Pericardium fibroblast (primary cell): ENCODE measurements around the gene NSMCE4A. TPM values are rescaled to one million over a fixed set of nuclear protein-coding genes. Genes with fewer than 3 reads are reported as not detected.

ENCODE experiments used
- total RNA-seq: library from RNA; depleted of rRNA; stranded (reverse); fragments of >200 nt; gene quantifications from 2 replicates; pipeline ENCODE4 v1.2.3, GENCODE V29; 2015

Gene NSMCE4A, protein sequence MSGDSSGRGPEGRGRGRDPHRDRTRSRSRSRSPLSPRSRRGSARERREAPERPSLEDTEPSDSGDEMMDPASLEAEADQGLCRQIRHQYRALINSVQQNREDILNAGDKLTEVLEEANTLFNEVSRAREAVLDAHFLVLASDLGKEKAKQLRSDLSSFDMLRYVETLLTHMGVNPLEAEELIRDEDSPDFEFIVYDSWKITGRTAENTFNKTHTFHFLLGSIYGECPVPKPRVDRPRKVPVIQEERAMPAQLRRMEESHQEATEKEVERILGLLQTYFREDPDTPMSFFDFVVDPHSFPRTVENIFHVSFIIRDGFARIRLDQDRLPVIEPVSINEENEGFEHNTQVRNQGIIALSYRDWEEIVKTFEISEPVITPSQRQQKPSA
- 17.5 and 25.1 TPM in 2 replicates for total RNA-seq

DNA sequence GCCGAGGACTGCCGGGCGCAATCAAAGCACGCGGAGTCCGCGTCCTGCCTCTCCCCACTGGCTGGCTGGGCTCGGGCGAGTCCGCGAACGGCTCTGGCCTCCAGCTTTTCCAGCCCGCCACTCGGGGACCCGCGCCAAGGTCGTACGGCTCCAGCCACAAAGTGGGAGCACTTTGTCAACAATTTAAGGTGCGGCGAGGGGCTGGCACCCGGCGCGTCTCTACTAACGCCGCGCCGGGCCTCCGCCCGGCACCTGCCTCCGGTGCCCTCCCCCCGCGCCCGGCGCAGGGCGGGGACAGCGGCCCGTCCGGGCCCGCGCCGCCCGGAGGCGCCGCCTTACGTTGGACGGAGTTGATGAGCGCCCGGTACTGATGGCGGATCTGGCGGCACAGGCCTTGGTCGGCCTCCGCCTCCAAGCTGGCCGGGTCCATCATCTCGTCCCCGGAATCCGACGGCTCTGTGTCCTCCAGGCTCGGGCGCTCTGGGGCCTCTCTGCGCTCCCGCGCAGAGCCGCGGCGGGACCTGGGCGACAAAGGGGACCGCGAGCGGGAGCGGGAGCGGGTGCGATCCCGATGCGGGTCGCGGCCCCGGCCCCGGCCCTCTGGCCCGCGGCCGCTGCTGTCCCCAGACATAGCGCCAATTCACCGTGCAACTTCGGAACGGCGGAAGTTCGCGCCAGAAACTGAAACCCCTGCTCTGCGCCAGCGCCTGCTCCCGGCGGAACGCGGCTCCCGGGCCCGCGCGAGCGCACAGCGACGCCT is at the start of gene NSMCE4A:
NSMCE4A (minus strand) TSS at position 683 of the 760 bp plus-strand sequence; CDS start at position 631, 52 bp downstream.

DNA sequence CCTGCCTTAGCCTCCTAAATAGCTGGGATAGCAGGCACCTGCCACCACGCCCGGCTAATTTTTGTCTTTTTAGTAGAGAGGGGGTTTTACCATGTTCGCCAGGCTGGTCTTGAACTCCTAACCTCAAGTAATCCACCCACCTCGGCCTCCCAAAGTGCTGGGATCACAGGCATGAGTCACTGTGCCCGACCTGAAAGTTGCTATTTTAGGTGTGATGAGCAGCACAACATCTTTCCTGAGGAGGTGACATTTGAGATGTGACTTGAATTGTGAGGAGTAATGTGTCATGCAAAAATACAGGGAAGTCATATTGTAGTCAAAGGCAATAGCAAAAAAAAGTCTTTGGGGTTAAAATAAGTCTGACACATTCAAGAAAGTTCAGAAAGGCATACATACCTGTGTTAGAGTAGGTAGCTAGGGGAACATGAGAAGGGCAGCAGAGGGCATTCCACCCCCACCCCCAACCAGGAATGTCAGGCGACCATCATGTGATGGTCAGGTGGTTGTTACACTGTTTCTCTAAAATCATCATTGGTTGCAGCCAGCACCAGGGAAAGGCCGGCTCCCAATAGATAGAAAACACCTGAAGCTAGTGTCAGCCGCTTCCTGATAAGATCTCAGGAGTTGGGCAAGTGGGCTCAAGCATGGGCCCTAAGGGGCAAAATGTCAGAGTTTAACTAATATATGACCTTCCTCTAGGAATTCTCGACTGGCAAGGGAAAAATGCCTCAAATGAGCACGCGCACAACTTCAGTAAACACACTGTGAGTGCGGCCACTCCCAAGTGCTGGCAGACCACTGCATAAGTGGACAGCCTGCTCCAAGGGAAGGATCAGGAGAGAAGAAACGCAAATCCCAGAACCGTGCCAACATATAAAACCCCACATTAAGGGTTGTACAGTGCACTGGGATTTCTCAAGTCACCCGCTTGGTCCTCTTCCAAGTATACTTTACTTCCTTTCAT is 13.6 kb upstream of the NSMCE4A start, which contains the start of gene TACC2:
TACC2 (plus strand) TSS at position 803 of the 964 bp plus-strand sequence. CDS start 32,819 bp downstream, outside the sequence.

DNA sequence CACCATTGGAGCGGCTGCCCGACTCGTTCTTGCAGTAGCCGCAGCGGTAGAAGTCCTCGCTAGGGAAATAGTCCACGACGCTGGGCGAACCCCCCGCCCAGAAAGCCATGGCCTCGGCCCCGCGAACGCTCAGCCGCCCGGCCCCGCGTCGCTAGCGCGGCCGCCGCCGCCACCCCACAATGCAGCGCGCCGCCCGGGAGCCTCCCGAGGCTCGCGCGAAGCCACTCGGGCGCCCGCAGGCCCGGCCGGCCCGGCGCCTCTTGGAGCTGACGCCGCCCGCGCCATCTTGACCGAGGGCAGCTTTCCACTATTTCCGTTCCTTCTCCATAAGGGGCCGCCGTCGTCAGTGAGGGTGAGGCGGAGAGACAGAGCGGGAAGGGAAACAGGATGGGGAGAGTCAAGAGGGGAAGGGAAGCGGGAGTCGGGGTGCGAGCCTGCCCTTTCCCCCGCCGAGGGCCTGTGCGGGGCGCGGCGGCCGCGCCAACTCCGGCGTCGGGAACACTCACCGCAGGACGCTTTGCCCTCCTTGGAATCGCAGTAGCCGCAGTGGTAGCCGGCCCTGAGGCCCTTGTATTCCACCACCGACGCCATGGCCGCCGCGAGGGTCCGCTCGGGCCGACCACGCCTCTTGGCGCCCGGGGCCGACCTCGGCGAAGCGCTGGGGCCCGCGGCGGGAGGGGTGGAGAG is 47.0 kb downstream of the NSMCE4A start, which contains the start of gene ATE1:
ATE1 (minus strand) TSS at position 191 of the 687 bp plus-strand sequence; CDS start at position 109, 82 bp downstream.

Other genes starting within 250 kb of the NSMCE4A start
- 10.6 and 12.5 TPM in 2 replicates for gene ATE1, start 47.2 kb downstream of the NSMCE4A start, total RNA-seq
- 8.4 and 14.1 TPM in 2 replicates for gene TACC2, start 13.9 kb upstream of the NSMCE4A start, total RNA-seq